ENCODE data around the gene SIK2. TPM values are rescaled to one million over a fixed set of nuclear protein-coding genes. Genes with fewer than 3 reads are reported as not detected.

SIK2 gene
- total RNA-seq, 1 experiment from 2014 or later, result 13.9 TPM

- DNase-seq, result no peak
- Mint-ChIP-seq H3K4me3 (ENCODE audit: low read depth, unreplicated experiment) (no peak overlapping the region), H3K4me1 (ENCODE audit: low read depth, unreplicated experiment) (no peaks in the 10 kb centered on the region), H3K9me3 (ENCODE audit: low read depth, unreplicated experiment) (no peaks in the 10 kb centered on the region), H3K27me3 (ENCODE audit: unreplicated experiment) (no peaks in the 10 kb centered on the region), H3K36me3 (ENCODE audit: insufficient read depth, unreplicated experiment) (no peaks in the 10 kb centered on the region), H3K27ac (ENCODE audit: unreplicated experiment) (no peak overlapping the region)
- CTCF ChIA-PET, result no interaction called here
- BruUV-seq (replicated peaks), result no TSS peak
- intact Hi-C loops (cut with micrococcal nuclease; ENCODE audit: unreplicated experiment), result no loop called here
- no peak for TF ChIP-seq CTCF (IDR thresholded peaks at IDR 0.05; ENCODE audit: unreplicated experiment)
Measured at GRCh38 chr11:111596319-111596718, 5.9 kb upstream of the SIK2 start.

GRCh38 chr11:111598148-111598547 is 4.1 kb upstream of the SIK2 start:
- H3K36me3 Mint-ChIP-seq (ENCODE audit: insufficient read depth, unreplicated experiment), result peaks cover 12% of the 10 kb centered on the region
- TF ChIP-seq CTCF (IDR thresholded peaks at IDR 0.05; ENCODE audit: unreplicated experiment), result no peak
- H3K27me3 Mint-ChIP-seq (ENCODE audit: unreplicated experiment), result no peaks in the 10 kb centered on the region
- no peak for DNase-seq
- intact Hi-C loops (cut with micrococcal nuclease; ENCODE audit: unreplicated experiment), result no loop called here
- H3K27ac Mint-ChIP-seq (ENCODE audit: unreplicated experiment), result no peak overlapping the region
- peaks cover under 1% of the 10 kb centered on the region for H3K4me1 Mint-ChIP-seq (ENCODE audit: low read depth, unreplicated experiment)
- H3K4me3 Mint-ChIP-seq (ENCODE audit: low read depth, unreplicated experiment), result no peak overlapping the region
- CTCF ChIA-PET, result no interaction called here
- H3K9me3 Mint-ChIP-seq (ENCODE audit: low read depth, unreplicated experiment), result no peaks in the 10 kb centered on the region
- no TSS peak for BruUV-seq (replicated peaks)

- no peak for DNase-seq
- Mint-ChIP-seq H3K4me1 (ENCODE audit: low read depth, unreplicated experiment) (peaks cover 5% of the 10 kb centered on the region), H3K27me3 (ENCODE audit: unreplicated experiment) (no peaks in the 10 kb centered on the region), H3K36me3 (ENCODE audit: insufficient read depth, unreplicated experiment) (peaks cover 16% of the 10 kb centered on the region), H3K4me3 (ENCODE audit: low read depth, unreplicated experiment) (no peak overlapping the region), H3K9me3 (ENCODE audit: low read depth, unreplicated experiment) (no peaks in the 10 kb centered on the region), H3K27ac (ENCODE audit: unreplicated experiment) (no peak overlapping the region)
- CTCF ChIA-PET, result no interaction called here
- BruUV-seq (replicated peaks), result no TSS peak
- TF ChIP-seq CTCF (IDR thresholded peaks at IDR 0.05; ENCODE audit: unreplicated experiment), result no peak
- intact Hi-C loops (cut with micrococcal nuclease; ENCODE audit: unreplicated experiment), result no loop called here
Measured at GRCh38 chr11:111598559-111598958, 3.7 kb upstream of the SIK2 start.

DNA sequence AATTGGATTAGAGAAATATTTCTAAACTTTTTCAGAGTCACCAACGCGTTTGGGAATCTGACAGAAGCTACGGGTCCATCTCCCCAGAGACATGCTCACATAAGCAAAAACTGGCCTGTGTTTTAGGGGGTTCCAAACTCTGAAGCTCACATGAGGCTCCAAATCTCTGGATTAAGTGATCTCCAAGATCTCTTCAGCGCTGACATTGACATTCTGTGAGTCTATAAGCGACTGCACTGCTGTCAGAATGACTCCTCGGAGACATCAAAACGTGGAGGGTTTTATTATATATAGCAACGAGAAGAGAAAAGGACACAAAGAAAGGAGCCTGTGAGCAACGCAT is 642 bp upstream of the SIK2 start:
- Mint-ChIP-seq H3K27me3 (ENCODE audit: unreplicated experiment) (no peaks in the 10 kb centered on the region), H3K4me3 (ENCODE audit: low read depth, unreplicated experiment) (peak overlapping the region; percentile 97), H3K27ac (ENCODE audit: unreplicated experiment) (peak overlapping the region; percentile 47), H3K4me1 (ENCODE audit: low read depth, unreplicated experiment) (peaks cover 16% of the 10 kb centered on the region), H3K36me3 (ENCODE audit: insufficient read depth, unreplicated experiment) (peaks cover 24% of the 10 kb centered on the region), H3K9me3 (ENCODE audit: low read depth, unreplicated experiment) (no peaks in the 10 kb centered on the region)
- no peak for DNase-seq
- CTCF ChIA-PET, result no interaction called here
- BruUV-seq (replicated peaks), result no TSS peak
- intact Hi-C loops (cut with micrococcal nuclease; ENCODE audit: unreplicated experiment), result loop anchor here (1.0 to 5.0 kb wide), 3 partner anchors 91 to 176 kb away; no protein-coding TSS in a partner anchor
- no peak for TF ChIP-seq CTCF (IDR thresholded peaks at IDR 0.05; ENCODE audit: unreplicated experiment)

All from Calu3 (cell line).